ENCODE data around the gene SULF2. TPM values are rescaled to one million over a fixed set of nuclear protein-coding genes. Genes with fewer than 3 reads are reported as not detected.

The SULF2 gene
- total RNA-seq, 1 experiment from 2014 or later = 13.0 TPM

DNA sequence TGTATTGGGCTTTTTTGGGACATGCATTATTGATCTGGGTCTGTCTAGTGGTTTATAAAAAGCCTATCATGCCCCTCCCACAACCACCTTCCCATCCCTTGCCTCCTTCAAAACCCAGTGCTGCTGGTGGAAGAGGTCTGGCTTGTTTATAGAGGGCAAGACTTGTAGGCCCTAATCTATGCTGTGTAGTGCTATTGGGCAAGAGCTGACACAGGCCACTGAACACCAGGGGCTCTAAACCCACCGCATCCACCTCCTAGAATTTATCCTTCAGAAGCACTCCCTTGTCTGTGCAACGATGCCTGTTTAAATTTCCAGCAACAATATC is 30.9 kb downstream of the SULF2 start:
- H2AFZ ChIP-seq (ENCODE audit: low read depth, low read length, poor library complexity, severe bottlenecking) = no peak overlapping the region
- no peak overlapping the region for H3K4me3 ChIP-seq (replicated peaks in 1 of 2; ENCODE audit: low read depth in 1 of 2, low read length in 2 of 2)
- no peaks in the 10 kb centered on the region for H3K79me2 ChIP-seq (ENCODE audit: insufficient read depth, low read length)
- CTCF ChIA-PET = no interaction called here
- no peak for DNase-seq (ENCODE audit: low read depth, low spot score)
- H3K9me2 ChIP-seq (ENCODE audit: insufficient read depth) = no peaks in the 10 kb centered on the region
- no peaks in the 10 kb centered on the region for H3K4me1 ChIP-seq (ENCODE audit: control insufficient read depth in 1 of 2, insufficient read depth in 2 of 2, low read length in 2 of 2)
- RAD21 ChIA-PET (ENCODE audit: low non-redundant PET in 1 of 2, low total read pairs in 2 of 2, uncharacterized antibody in 2 of 2, unreplicated experiment in 2 of 2) = no interaction called here
- H3K9me3 ChIP-seq (ENCODE audit: control insufficient read depth in 1 of 2, insufficient read depth in 1 of 2, low read depth in 1 of 2, low read length in 2 of 2) = no peaks in the 10 kb centered on the region
- no peak overlapping the region for H3K4me2 ChIP-seq (ENCODE audit: low read length)
- no peaks in the 10 kb centered on the region for H3K36me3 ChIP-seq (ENCODE audit: control insufficient read depth in 1 of 2, insufficient read depth in 2 of 2, low read length in 2 of 2)
- no peak overlapping the region for H3K27ac ChIP-seq (ENCODE audit: low read depth, low read length)
- BruUV-seq (replicated peaks) = no TSS peak
- no peaks in the 10 kb centered on the region for H4K20me1 ChIP-seq (ENCODE audit: insufficient read depth)
- H3K9ac ChIP-seq (ENCODE audit: low read length) = no peak overlapping the region
- H3K27me3 ChIP-seq (ENCODE audit: insufficient read depth, low read length) = no peaks in the 10 kb centered on the region
- intact Hi-C loops (cut with micrococcal nuclease) = no loop called here
- ATAC-seq = no peak
- POLR2A ChIA-PET = no interaction called here
- TF ChIP-seq ELF1 (IDR thresholded peaks at IDR 0.05; ENCODE audit: borderline replicate concordance, low read depth) = no peak
- no peak for TF ChIP-seq YY1 (IDR thresholded peaks at IDR 0.05; ENCODE audit: extremely low read depth, insufficient replicate concordance, low read depth, low read length)
- TF ChIP-seq ZNF274 (IDR thresholded peaks at IDR 0.05; ENCODE audit: low read depth, low read length) = no peak
- TF ChIP-seq CTCF (IDR thresholded peaks at IDR 0.05 in 2 of 3, conservative IDR thresholded peaks at IDR 0.05 in 1 of 3; ENCODE audit: borderline replicate concordance in 1 of 3, insufficient read depth in 1 of 3, low read depth in 2 of 3, low read length in 2 of 3) = no peak
- no peak for TF ChIP-seq POLR2AphosphoS5 (IDR thresholded peaks at IDR 0.05; ENCODE audit: low read depth, low read length)
- no peak for TF ChIP-seq TCF7L2 (IDR thresholded peaks at IDR 0.05; ENCODE audit: borderline replicate concordance, extremely low read depth, insufficient read depth, insufficient read length)
- TF ChIP-seq POLR2A (IDR thresholded peaks at IDR 0.05; ENCODE audit: borderline replicate concordance, extremely low read depth, insufficient read depth, insufficient read length) = no peak
- TF ChIP-seq EGR1 (IDR thresholded peaks at IDR 0.05; ENCODE audit: low read depth) = no peak
- no peak for TF ChIP-seq EZH2phosphoT487 (IDR thresholded peaks at IDR 0.05; ENCODE audit: borderline replicate concordance)
- no peak for TF ChIP-seq SP1 (IDR thresholded peaks at IDR 0.05; ENCODE audit: low read depth)
- TF ChIP-seq SRF (IDR thresholded peaks at IDR 0.05; ENCODE audit: low read depth) = no peak
- TF ChIP-seq FOSL1 (IDR thresholded peaks at IDR 0.05; ENCODE audit: low read depth) = no peak
- no peak for TF ChIP-seq CEBPB (IDR thresholded peaks at IDR 0.05; ENCODE audit: low read depth)
- TF ChIP-seq SIN3A (IDR thresholded peaks at IDR 0.05; ENCODE audit: low read depth) = no peak
- no peak for TF ChIP-seq RAD21 (IDR thresholded peaks at IDR 0.05; ENCODE audit: low read depth)
- no peak for TF ChIP-seq JUND (IDR thresholded peaks at IDR 0.05)
- no peak for TF ChIP-seq CBX3 (IDR thresholded peaks at IDR 0.05; ENCODE audit: low read depth)
